Activated CD8-positive, alpha-beta memory T cell treated with anti-CD3 and anti-CD28 coated beads for 1 hour (primary cell): ENCODE results near the gene HTRA3.

Experiments
- DNase-seq, 2 donors: peaks; one replicate each; pipeline ENCODE4 v3.0.0-alpha.2; 2020; ENCODE audit warnings: low read depth in 1 of 2; ENCODE audit errors: extremely low read depth in 1 of 2

HTRA3 gene

GRCh38 chr4:8233672-8234484 lies 35.7 kb upstream of the HTRA3 start:
- no peak for DNase-seq

GRCh38 chr4:8234715-8235114 lies 34.8 kb upstream of the HTRA3 start:
- DNase-seq: no peak

GRCh38 chr4:8235224-8235623 lies 34.3 kb upstream of the HTRA3 start:
- DNase-seq: no peak

- no peak for DNase-seq
Measured at GRCh38 chr4:8235686-8236085, 33.9 kb upstream of the HTRA3 start.

- no peak for DNase-seq
Measured at GRCh38 chr4:8236106-8236919, 33.2 kb upstream of the HTRA3 start.

- no peak for DNase-seq
Measured at GRCh38 chr4:8236920-8237195, 32.7 kb upstream of the HTRA3 start.

- no peak for DNase-seq
Measured at GRCh38 chr4:8237256-8237989, 32.1 kb upstream of the HTRA3 start.

GRCh38 chr4:8238036-8238511 lies 31.5 kb upstream of the HTRA3 start:
- DNase-seq: no peak

- no peak for DNase-seq
Measured at GRCh38 chr4:8238515-8239053, 31.0 kb upstream of the HTRA3 start.

GRCh38 chr4:8239226-8239625 lies 30.3 kb upstream of the HTRA3 start:
- DNase-seq: no peak

- DNase-seq: no peak
Measured at GRCh38 chr4:8239661-8240060, 29.9 kb upstream of the HTRA3 start.

GRCh38 chr4:8240211-8241041 lies 29.1 kb upstream of the HTRA3 start:
- no peak for DNase-seq

GRCh38 chr4:8241211-8241779 lies 28.3 kb upstream of the HTRA3 start:
- no peak for DNase-seq

GRCh38 chr4:8241895-8242696 lies 27.5 kb upstream of the HTRA3 start:
- DNase-seq: peak; percentile 37 to 76

- no peak for DNase-seq
Measured at GRCh38 chr4:8242782-8243560, 26.6 kb upstream of the HTRA3 start.

- DNase-seq: no peak
Measured at GRCh38 chr4:8244001-8244757, 25.4 kb upstream of the HTRA3 start.

- DNase-seq: no peak
Measured at GRCh38 chr4:8244931-8245460, 24.6 kb upstream of the HTRA3 start.
